CD1c-positive myeloid dendritic cell (primary cell): ENCODE results near the gene GNA12.
A peak's percentile ranks its signal among the peaks of the same experiment; 100 is the strongest.
"Not testable (repeated sequence)": the region's sequence is repeated elsewhere in the genome, so short reads cannot be mapped to it uniquely, and the experiment has no call there.

Experiments used
- DNase-seq: peaks from one replicate; pipeline ENCODE4 v3.0.0-alpha.2; 2016; ENCODE audit errors: extremely low spot score

The GNA12 gene

GRCh38 chr7:2754086-2754485 lies 90.0 kb downstream of the GNA12 start:
- DNase-seq: no peak

DNA sequence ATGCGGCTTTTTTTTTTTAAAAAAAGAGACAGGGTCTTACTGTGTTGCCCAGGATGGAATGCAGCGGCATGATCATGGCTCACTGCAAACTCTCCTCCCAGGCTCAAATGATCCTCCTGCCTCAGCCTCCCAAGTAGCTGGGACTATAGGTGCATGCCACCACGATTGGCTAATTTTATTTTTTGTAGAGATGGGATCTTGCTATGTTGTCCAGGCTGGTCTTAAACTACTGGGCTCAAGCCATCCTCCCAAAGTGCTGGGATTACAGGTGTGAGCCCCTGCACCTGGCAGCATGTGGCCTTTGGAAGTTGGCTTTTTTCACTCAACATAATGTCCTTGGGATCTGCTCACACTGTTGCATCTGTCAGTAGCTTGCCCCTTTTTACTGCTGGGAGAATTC lies 91.0 kb downstream of the GNA12 start:
- no peak for DNase-seq

GRCh38 chr7:2751086-2751485 lies 93.0 kb downstream of the GNA12 start:
- no peak for DNase-seq

- no peak for DNase-seq
Measured at GRCh38 chr7:2750004-2750407, 94.1 kb downstream of the GNA12 start.

DNA sequence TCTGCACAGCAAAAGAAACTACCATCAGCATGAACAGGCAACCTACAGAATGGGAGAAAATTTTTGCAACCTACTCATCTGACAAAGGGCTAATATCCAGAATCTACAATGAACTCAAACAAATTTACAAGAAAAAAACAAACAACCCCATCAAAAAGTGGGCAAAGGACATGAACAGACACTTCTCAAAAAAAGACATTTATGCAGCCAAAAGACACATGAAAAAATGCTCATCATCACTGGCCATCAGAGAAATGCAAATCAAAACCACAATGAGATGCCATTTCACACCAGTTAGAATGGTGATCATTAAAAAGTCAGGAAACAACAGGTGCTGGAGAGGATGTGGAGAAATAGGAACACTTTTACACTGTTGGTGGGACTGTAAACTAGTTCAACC lies 95.4 kb downstream of the GNA12 start:
- DNase-seq: not testable (repeated sequence)

- DNase-seq: not testable (repeated sequence)
Measured at GRCh38 chr7:2743523-2744185, 100.5 kb downstream of the GNA12 start.

DNA sequence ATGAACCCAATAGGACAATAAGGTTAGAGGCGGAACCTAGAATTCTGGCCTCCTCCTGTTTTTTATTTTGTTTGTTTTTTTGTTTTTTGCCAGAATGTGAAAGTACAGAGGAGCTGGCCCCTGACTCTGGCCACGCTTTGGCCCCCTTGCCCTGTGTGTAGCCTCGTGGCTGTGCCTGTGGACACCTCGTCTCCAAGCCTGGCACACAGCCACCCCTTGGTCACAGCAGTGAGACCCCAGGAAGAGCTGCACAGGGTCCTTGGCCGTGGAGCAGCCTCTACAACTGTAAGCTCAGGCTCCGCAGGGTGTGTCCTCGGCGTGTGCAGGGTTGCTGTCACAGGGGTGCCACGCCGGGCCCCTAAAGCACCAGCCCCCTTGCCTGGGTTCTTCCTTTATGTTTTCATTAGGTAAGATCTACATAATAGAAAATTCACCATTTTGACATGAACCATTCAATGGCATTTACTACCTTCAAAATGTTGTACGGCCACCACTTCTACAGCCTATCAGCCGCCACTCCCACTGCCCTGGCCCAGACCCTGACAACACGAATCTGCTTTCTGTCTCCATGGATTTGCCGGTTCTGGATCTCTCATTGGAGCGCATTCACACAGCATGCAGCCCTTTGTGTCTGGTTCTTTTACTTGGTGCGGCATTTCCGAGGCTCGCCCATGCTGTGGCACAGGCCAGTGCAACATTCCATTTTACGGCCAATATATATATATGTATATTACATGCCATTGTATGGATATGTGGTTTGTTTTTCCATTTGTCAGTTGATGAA lies 105.2 kb downstream of the GNA12 start:
- DNase-seq: no peak

GRCh38 chr7:2737771-2738540 lies 106.2 kb downstream of the GNA12 start:
- DNase-seq: peak; percentile 71

GRCh38 chr7:2737005-2737743 lies 106.9 kb downstream of the GNA12 start:
- not testable (repeated sequence) for DNase-seq

DNA sequence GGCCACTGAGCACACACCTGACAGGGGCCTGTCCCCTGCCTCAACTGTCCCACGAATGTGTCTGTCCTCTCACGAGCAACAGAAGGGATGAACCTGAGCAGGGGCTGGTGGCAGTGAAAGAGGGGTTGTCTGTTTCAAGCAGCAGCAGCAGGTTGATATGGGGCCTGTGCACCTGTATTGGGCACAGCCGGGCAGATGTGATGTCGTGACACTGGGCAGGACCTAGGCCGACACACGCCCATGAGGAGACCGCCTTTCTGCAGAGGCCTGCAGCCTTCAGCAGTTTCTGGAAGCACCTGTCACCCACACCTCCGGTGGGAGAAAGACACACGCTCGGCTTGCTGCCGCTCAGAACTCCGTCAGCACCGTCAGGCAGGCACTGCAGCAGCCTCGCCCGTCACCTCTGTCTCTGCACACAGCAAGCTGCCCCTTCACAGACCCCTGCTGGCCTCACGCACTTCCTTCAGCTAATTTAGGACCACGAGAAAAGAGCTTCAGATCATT lies 107.6 kb downstream of the GNA12 start:
- no peak for DNase-seq

- no peak for DNase-seq
Measured at GRCh38 chr7:2735744-2736143, 108.4 kb downstream of the GNA12 start.

GRCh38 chr7:2734751-2735571 lies 109.1 kb downstream of the GNA12 start:
- peak; percentile 68 for DNase-seq

DNA sequence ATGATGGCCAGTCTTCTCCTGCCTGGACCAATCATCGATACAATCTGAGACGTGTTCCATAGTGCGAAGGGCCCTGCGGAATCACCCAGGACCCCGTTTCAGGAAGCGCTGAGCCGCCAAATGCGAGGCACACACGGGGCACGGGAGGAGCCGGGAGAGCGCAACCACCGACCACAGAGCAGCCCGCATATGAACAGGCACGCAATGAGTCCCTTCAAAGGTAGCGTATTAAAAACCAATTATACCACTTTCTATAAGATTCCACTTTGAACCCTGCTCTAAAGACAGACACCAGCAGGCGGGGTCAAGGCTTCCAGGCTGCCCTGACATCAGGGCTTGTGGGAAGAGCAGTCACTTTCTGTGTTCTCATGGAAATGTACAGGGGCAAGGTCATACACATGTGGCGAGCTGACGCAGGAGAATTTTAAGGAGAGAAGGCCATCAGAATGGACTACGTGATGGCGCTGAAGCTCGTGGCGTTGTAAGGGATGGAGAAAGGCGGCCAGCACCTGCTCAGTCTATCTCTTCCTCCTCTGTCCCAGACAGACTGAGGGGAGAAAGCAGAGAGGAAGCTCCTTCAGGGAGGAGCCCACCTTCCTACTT lies 109.9 kb downstream of the GNA12 start:
- DNase-seq: peak; percentile 36

- DNase-seq: peak; percentile 42
Measured at GRCh38 chr7:2732959-2733584, 111.0 kb downstream of the GNA12 start.

DNA sequence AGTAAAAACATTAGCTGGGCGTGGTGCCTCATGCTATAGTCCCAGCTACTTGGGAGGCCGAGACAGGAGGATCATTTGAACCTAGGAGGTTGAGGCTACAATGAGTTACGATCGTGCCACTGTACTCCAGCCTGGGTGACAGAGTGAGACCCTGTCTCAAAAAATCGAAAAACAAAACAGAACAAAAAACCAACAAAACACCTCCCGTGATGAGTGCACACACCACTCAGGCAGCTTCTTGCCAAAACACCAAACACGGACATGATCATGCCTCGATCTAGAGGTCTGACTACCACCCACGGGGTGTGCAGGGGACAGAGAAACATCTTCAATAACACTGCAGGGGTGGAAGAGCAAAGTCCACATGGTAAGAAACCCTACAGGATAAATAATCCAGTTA lies 111.7 kb downstream of the GNA12 start:
- no peak for DNase-seq

DNA sequence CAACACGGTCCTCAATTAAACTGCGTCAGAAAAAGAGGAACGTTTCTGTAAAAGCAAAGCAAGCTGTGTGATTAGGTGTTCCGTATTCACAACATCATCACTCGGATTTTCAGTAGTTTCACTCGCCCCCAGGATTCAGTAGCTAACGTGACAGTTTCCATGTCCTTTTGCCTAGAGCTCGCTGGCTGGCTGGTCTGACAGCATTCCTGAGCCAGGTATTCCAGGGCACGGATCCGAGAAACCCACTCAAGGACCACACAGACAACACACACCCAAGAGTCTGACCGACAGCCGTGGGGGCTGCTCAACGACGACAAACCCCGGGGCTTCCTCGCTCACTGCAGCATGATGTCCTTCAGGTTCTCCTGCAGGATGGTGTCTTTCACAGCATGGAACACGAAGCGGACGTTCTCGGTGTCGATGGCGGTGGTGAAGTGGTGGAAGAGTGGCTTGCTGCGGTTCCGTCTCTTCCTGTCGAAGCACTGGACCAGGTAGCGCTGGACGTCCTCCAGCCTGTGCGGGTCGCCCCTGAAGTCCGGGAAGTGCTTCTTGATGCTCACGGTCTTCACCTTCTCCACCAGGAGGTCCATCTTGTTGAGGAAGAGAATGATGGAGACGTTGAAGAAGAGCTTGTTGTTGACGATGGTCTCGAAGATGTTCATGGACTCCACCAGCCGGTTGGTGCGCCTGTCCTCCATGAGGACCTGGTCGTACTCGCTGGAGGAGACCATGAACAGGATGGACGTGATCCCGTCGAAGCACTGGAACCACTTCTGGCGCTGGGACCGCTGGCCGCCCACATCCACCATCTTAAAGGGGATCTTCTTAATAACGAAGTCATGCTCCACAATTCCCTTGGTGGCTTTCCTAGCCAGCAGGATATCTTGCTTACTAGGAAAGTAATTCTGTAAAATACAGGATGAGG lies 113.0 kb downstream of the GNA12 start:
- no peak for DNase-seq

- DNase-seq: no peak
Measured at GRCh38 chr7:2729893-2730716, 114.0 kb downstream of the GNA12 start.
